Activated naive CD4-positive, alpha-beta T cell treated with anti-CD3 and anti-CD28 coated beads for 36 hours (primary cell): ENCODE data around the gene ERCC3. TPM values are rescaled to one million over a fixed set of nuclear protein-coding genes. Genes with fewer than 3 reads are reported as not detected.

Source experiments
- CTCF ChIA-PET: fragments of 350-600 bp; sonication (Branson Sonifier 250); formaldehyde crosslinking; loops from one replicate; lab custom pipeline; 2021; ENCODE audit warnings: antibody characterized with exemption; lab: Charles Lee
- DNase-seq: peaks from one replicate; pipeline ENCODE4 v3.0.0-alpha.2; 2020
- H3K27ac Mint-ChIP-seq: one replicate; pipeline ENCODE4 v1.8.0; 2021; ENCODE audit warnings: mild to moderate bottlenecking, mixed read lengths
- H3K27me3 Mint-ChIP-seq: one replicate; pipeline ENCODE4 v1.8.0; 2021; ENCODE audit warnings: low read depth, mixed read lengths
- H3K36me3 Mint-ChIP-seq: one replicate; pipeline ENCODE4 v1.8.0; 2021; ENCODE audit warnings: low read depth, mixed read lengths
- H3K4me1 Mint-ChIP-seq: one replicate; pipeline ENCODE4 v1.8.0; 2021; ENCODE audit warnings: low read depth, mixed read lengths
- H3K4me3 Mint-ChIP-seq: one replicate; pipeline ENCODE4 v1.8.0; 2021; ENCODE audit warnings: mild to moderate bottlenecking, moderate library complexity, mixed read lengths
- H3K9me3 Mint-ChIP-seq: one replicate; pipeline ENCODE4 v1.8.0; 2021; ENCODE audit warnings: mixed read lengths
- intact Hi-C: fragments of 100-400 bp; cut with micrococcal nuclease; formaldehyde crosslinking; loops from one replicate; pipeline ENCODE4 v1.15.1; 2023
- total RNA-seq, 2 experiments: library from RNA; stranded (reverse); gene quantifications; one replicate each; pipeline ENCODE4 v1.2.3, GENCODE V29; 2021

The ERCC3 gene
- total RNA-seq, 2 experiments from 2014 or later, result 37.0 to 41.1 TPM

DNA sequence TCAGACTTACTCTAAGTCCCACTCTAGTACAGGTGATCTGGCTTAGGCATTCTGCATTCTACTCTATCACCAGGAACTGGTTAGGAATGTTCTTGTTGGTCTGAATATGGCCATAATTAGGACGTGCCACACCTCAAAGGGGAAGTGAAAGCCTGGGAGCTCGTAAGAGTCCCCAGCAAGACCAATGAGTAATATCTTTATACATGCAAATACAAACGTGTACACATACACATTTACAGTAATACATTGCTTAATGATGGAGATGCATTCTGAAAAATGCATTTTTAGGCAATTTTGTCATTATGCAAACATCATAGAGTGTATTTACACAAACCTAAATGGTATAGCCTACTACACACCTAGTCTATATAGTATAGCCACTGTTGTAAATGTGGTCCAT, 19.5 kb upstream of the ERCC3 start:
- CTCF ChIA-PET, result interaction anchor here (1.4 kb wide), 1 partner anchor 166 kb away, joined by 3 read pairs; no protein-coding TSS in a partner anchor
- intact Hi-C loops, result no loop called here

GRCh38 chr2:127310980-127311379, 17.0 kb upstream of the ERCC3 start:
- no peak overlapping the region for H3K27ac Mint-ChIP-seq
- CTCF ChIA-PET, result no interaction called here

More for the DNA sequence above, 19.5 kb upstream of the ERCC3 start:
- no peaks in the 10 kb centered on the region for H3K9me3 Mint-ChIP-seq
- no peaks in the 10 kb centered on the region for H3K27me3 Mint-ChIP-seq
- H3K36me3 Mint-ChIP-seq, result peaks cover 28% of the 10 kb centered on the region
- H3K4me3 Mint-ChIP-seq, result no peak overlapping the region
- no peak for DNase-seq
- no peak overlapping the region for H3K27ac Mint-ChIP-seq
- no peaks in the 10 kb centered on the region for H3K4me1 Mint-ChIP-seq

DNA sequence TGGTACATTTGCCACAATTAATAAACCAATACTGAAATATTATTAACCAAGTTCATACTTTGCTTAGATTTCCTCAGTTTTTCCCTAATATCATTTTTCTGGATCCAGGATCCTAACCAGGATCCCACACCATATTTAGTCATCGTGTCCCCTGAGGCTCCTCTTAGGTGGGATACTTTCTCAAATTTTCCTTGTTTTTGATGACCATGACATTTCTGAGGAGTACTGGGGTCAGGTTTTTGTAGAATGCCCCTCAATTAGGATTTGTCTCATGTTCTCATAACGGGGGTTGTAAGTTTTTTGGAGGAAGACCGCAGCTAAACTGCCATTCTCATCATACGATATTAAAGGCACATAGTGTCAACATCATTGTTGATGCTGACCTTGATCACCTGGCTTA, 15.5 kb upstream of the ERCC3 start:
- Mint-ChIP-seq H3K4me3 (no peak overlapping the region), H3K27ac (no peak overlapping the region), H3K36me3 (peaks cover 17% of the 10 kb centered on the region), H3K9me3 (no peaks in the 10 kb centered on the region), H3K27me3 (no peaks in the 10 kb centered on the region), H3K4me1 (no peaks in the 10 kb centered on the region)
- CTCF ChIA-PET, result interaction anchor here (1.8 kb wide), 1 partner anchor 40 kb away, joined by 3 read pairs; no protein-coding TSS in a partner anchor
- intact Hi-C loops, result no loop called here
- no peak for DNase-seq

More at GRCh38 chr2:127310980-127311379, 17.0 kb upstream of the ERCC3 start:
- DNase-seq, result no peak
- Mint-ChIP-seq H3K9me3 (no peaks in the 10 kb centered on the region), H3K27me3 (no peaks in the 10 kb centered on the region), H3K4me1 (no peaks in the 10 kb centered on the region), H3K4me3 (no peak overlapping the region), H3K36me3 (peaks cover 26% of the 10 kb centered on the region)
- intact Hi-C loops, result no loop called here

DNA sequence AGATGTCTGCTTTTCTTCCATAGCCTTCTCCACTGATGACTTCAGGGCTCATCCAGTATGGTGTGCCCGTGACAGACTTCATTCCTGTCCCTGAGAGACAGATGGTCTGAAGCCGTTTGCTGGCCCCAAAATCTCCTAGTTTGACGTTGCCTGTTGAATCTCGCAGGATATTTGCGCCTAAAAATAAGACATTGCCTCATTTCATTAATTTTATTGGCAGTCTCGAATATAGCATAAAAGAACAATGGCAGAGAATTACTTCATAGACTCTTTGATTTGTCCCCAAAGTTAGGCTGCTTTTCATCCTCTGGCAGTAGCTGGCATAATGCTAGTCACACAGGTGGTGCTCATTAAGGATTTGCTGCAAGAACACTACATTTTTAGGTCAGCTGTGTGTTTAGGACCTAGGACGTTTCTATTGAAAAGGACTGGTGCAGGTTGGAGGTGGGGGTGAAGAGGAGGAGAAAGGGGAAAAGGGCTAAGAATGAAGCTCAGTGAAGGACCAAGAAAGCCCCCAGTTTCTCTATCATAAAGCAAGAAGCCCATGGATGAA, 14.7 kb upstream of the ERCC3 start:
- CTCF ChIA-PET, result interaction anchor here (1.8 kb wide), 1 partner anchor 41 kb away, joined by 3 read pairs; no protein-coding TSS in a partner anchor
- intact Hi-C loops, result no loop called here
- no peak overlapping the region for H3K27ac Mint-ChIP-seq
- no peak for DNase-seq
- H3K4me3 Mint-ChIP-seq, result no peak overlapping the region
- peaks cover 10% of the 10 kb centered on the region for H3K36me3 Mint-ChIP-seq
- no peaks in the 10 kb centered on the region for H3K9me3 Mint-ChIP-seq
- no peaks in the 10 kb centered on the region for H3K4me1 Mint-ChIP-seq
- H3K27me3 Mint-ChIP-seq, result no peaks in the 10 kb centered on the region

DNA sequence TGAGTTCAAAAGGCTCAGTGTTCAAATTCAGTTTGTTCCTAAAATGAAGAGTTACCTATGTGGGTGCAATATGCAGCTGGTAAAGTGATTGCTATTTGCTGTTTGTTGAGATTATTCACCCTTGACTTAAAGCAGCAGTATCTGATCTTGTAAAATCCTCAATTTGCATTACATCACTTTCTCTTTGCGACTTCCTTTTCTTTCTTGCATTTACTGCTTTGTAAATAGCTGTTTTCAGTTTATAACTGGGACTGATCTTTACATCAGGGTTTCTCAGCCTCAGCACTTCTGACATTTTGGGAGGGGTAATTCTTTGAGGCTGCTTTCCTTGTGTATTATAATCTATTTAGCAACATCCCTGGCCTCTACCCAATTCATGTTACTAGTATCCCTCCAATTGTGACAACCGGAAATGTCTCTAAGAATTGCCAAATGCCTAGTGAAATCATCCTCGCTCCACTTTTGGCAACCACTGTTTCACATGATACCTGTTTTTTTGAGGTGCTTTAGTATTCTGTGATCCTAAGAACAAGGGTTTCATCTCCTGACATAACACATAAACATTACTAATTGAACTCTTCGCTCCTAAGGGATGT, 12.1 kb upstream of the ERCC3 start:
- Mint-ChIP-seq H3K27ac (no peak overlapping the region), H3K4me1 (no peaks in the 10 kb centered on the region), H3K4me3 (no peak overlapping the region), H3K9me3 (no peaks in the 10 kb centered on the region), H3K27me3 (no peaks in the 10 kb centered on the region), H3K36me3 (peaks cover 9% of the 10 kb centered on the region)
- CTCF ChIA-PET, result no interaction called here
- no peak for DNase-seq
- intact Hi-C loops, result no loop called here

GRCh38 chr2:127302168-127302567, 8.2 kb upstream of the ERCC3 start:
- H3K36me3 Mint-ChIP-seq, result no peaks in the 10 kb centered on the region
- no peak for DNase-seq
- H3K27ac Mint-ChIP-seq, result no peak overlapping the region
- H3K4me1 Mint-ChIP-seq, result no peaks in the 10 kb centered on the region
- no peaks in the 10 kb centered on the region for H3K27me3 Mint-ChIP-seq
- intact Hi-C loops, result no loop called here
- H3K9me3 Mint-ChIP-seq, result no peaks in the 10 kb centered on the region
- H3K4me3 Mint-ChIP-seq, result no peak overlapping the region
- CTCF ChIA-PET, result interaction anchor here (0.7 to 1.6 kb wide), 3 partner anchors 22 to 114 kb away, joined by 3 to 4 read pairs (median 4); no protein-coding TSS in a partner anchor

- intact Hi-C loops, result loop anchor here (1.0 to 5.0 kb wide), 2 partner anchors 123 to 734 kb away; partner anchors contain the start of gene SAP130
- Mint-ChIP-seq H3K4me1 (peaks cover 25% of the 10 kb centered on the region), H3K27me3 (no peaks in the 10 kb centered on the region), H3K9me3 (no peaks in the 10 kb centered on the region), H3K36me3 (peaks cover 31% of the 10 kb centered on the region), H3K27ac (peak overlapping the region; percentile 95), H3K4me3 (peak overlapping the region; percentile 99)
- DNase-seq, result peak; percentile 27
- CTCF ChIA-PET, result interaction anchor here (1.0 to 1.5 kb wide), 5 partner anchors 14 to 228 kb away, joined by 3 to 6 read pairs (median 3); no protein-coding TSS in a partner anchor
Observed at GRCh38 chr2:127293386-127293747, 577 bp downstream of the ERCC3 start.

DNA sequence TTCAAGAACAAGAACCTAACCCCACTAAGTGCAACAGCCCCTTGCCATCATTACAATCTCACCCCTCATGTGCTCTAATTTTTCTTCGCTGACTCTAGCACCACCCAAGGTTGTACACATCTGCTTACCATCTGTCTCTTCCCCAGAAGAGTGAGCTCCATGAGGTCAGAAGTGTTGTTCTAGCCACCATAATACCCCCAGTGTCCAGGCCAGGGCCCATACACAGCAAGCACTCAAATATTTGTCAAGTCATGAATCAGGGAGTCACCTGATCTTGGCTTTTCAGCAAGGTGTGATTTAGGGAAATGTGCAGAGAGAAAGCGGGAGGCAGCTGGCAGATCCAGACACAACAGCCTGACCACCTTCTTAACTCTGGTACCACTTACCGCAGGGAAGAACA, 5.7 kb downstream of the ERCC3 start:
- Mint-ChIP-seq H3K27me3 (no peaks in the 10 kb centered on the region), H3K4me1 (peaks cover 22% of the 10 kb centered on the region), H3K9me3 (no peaks in the 10 kb centered on the region), H3K36me3 (peaks cover 64% of the 10 kb centered on the region), H3K4me3 (no peak overlapping the region), H3K27ac (no peak overlapping the region)
- no peak for DNase-seq
- CTCF ChIA-PET, result no interaction called here
- intact Hi-C loops, result no loop called here

- H3K27me3 Mint-ChIP-seq, result no peaks in the 10 kb centered on the region
- peaks cover 19% of the 10 kb centered on the region for H3K4me1 Mint-ChIP-seq
- no peaks in the 10 kb centered on the region for H3K9me3 Mint-ChIP-seq
- H3K36me3 Mint-ChIP-seq, result peaks cover 57% of the 10 kb centered on the region
- DNase-seq, result no peak
- no peak overlapping the region for H3K27ac Mint-ChIP-seq
- no peak overlapping the region for H3K4me3 Mint-ChIP-seq
- intact Hi-C loops, result no loop called here
- CTCF ChIA-PET, result interaction anchor here (0.7 kb wide), 1 partner anchor 18 kb away, joined by 3 read pairs; no protein-coding TSS in a partner anchor
Observed at GRCh38 chr2:127283275-127283674, 10.7 kb downstream of the ERCC3 start.

DNA sequence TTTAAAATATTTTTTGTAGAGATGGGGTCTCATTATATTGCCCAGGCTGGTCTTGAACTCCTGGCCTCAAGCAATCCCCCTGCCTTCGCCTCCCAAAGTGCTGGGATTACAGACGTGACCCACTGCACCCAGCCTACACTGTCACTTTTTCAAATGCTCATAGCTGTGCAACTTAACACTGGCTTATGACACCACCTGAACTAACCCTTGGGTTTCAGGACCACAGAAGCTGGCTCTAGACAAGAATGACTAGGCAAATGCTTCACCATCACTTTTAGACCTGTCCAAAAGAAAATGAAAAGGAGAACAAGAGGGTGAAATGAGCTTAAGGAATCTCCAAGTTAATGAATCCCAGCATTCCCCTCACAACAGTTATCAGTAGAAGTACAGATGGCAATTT, 13.3 kb downstream of the ERCC3 start:
- CTCF ChIA-PET, result interaction anchor here (1.2 kb wide), 1 partner anchor 12 kb away, joined by 3 read pairs; no protein-coding TSS in a partner anchor
- Mint-ChIP-seq H3K9me3 (no peaks in the 10 kb centered on the region), H3K36me3 (peaks cover 45% of the 10 kb centered on the region), H3K4me1 (peaks cover 22% of the 10 kb centered on the region), H3K4me3 (no peak overlapping the region), H3K27ac (no peak overlapping the region), H3K27me3 (no peaks in the 10 kb centered on the region)
- intact Hi-C loops, result no loop called here
- DNase-seq, result no peak

GRCh38 chr2:127279781-127280180, 14.2 kb downstream of the ERCC3 start:
- CTCF ChIA-PET, result interaction anchor here (1.1 kb wide), 1 partner anchor 14 kb away, joined by 3 read pairs; the partner anchor contains the start of gene ERCC3
- Mint-ChIP-seq H3K36me3 (peaks cover 48% of the 10 kb centered on the region), H3K9me3 (no peaks in the 10 kb centered on the region), H3K27me3 (no peaks in the 10 kb centered on the region), H3K4me1 (peaks cover 21% of the 10 kb centered on the region), H3K27ac (no peak overlapping the region), H3K4me3 (no peak overlapping the region)
- DNase-seq, result no peak
- intact Hi-C loops, result no loop called here

- no peak overlapping the region for H3K4me3 Mint-ChIP-seq
- no peak overlapping the region for H3K27ac Mint-ChIP-seq
- H3K27me3 Mint-ChIP-seq, result no peaks in the 10 kb centered on the region
- no peak for DNase-seq
- no peaks in the 10 kb centered on the region for H3K9me3 Mint-ChIP-seq
- peaks cover 18% of the 10 kb centered on the region for H3K4me1 Mint-ChIP-seq
- intact Hi-C loops, result no loop called here
- CTCF ChIA-PET, result interaction anchor here (1.1 kb wide), 1 partner anchor 15 kb away, joined by 3 read pairs; the partner anchor contains the start of gene ERCC3
- H3K36me3 Mint-ChIP-seq, result peaks cover 42% of the 10 kb centered on the region
Observed at GRCh38 chr2:127278959-127279358, 15.0 kb downstream of the ERCC3 start.
